Measurements from ENCODE around the gene LRRC27.

DNA sequence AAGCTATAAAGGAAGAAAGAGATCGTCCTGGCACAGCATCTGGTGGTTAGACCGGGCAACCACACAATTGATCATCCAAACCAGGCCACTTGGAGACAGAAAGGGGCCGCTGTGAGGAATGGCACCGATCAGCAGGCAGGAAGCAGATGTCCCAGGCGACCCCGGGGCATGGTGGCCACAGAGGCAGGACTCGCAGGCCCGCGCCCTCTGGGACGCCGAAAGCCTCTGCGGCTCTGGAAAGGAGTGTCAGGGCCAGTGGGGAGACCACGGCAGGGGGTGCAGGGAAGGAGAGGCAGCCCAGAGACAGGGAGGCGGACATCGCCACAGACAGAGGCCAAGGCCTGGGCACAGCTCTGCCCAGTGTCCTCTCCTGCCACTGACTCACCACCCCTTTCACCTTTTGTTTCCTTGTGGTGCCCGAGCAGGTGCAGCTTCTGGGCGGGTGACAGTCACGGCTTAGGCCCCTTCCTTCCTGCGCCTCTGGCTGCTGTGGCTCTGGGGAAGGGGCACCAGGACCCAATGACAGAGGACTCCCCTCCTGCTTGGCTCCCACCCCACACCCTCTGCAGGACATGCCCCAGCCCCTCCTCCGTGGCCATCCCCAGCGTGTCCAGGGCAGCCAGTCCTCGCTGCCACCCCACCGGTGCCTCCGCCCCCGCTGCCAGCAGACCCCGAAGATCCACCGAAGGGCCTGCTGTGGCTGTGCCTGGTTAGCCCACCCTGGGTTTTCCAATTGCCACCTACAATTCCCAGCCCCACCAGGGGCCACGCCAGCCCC, 35.1 kb upstream of the LRRC27 start:
- TF ChIP-seq, protein P1, sequence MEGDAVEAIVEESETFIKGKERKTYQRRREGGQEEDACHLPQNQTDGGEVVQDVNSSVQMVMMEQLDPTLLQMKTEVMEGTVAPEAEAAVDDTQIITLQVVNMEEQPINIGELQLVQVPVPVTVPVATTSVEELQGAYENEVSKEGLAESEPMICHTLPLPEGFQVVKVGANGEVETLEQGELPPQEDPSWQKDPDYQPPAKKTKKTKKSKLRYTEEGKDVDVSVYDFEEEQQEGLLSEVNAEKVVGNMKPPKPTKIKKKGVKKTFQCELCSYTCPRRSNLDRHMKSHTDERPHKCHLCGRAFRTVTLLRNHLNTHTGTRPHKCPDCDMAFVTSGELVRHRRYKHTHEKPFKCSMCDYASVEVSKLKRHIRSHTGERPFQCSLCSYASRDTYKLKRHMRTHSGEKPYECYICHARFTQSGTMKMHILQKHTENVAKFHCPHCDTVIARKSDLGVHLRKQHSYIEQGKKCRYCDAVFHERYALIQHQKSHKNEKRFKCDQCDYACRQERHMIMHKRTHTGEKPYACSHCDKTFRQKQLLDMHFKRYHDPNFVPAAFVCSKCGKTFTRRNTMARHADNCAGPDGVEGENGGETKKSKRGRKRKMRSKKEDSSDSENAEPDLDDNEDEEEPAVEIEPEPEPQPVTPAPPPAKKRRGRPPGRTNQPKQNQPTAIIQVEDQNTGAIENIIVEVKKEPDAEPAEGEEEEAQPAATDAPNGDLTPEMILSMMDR (IDR thresholded peaks at IDR 0.05; ENCODE audit: insufficient read depth, low read length) = no peak
- TF ChIP-seq POLR2AphosphoS5 (IDR thresholded peaks at IDR 0.05; ENCODE audit: low read depth) = no peak

Data from HL-60 (cell line).